Measurements from ENCODE around the gene LRRC9.
A peak's percentile ranks its signal among the peaks of the same experiment; 100 is the strongest.
"Not testable (repeated sequence)": the region's sequence is repeated elsewhere in the genome, so short reads cannot be mapped to it uniquely, and the experiment has no call there.

The LRRC9 gene

DNA sequence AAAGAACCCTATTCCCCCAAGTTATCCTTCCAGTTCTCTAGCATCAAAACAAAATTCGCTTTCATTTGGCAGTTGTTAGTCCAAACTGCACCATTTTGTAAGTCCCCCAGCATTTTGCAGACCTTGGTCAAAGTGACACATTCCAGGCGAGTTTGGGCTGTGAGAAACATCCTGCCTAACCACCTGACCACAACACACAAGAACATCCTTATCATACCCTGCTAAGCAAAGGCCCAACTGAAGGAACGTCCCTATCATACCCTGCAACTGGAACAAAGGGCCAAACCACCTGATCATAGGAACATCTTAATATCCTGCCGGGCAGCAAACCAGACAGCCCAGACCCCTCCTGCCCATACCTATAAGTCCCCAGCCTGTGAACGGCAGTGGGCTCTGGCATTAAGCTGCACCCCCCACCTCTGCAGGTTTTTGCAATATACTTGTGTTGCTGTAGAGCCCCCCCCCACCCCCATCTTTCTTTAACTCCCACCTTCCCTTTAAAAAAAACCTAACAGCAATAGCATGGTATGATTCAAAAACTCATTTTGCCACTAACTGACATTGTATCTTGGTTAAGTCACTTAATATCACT is 174.5 kb downstream of the LRRC9 start:
- in situ Hi-C loops (cut with HindIII; ENCODE audit: low pct_ligation_motif_present, low pct_unique_long_range_greater_than_20kb, low sequenced_read_pairs): no loop called here
- peak; percentile 81 for DNase-seq

DNA sequence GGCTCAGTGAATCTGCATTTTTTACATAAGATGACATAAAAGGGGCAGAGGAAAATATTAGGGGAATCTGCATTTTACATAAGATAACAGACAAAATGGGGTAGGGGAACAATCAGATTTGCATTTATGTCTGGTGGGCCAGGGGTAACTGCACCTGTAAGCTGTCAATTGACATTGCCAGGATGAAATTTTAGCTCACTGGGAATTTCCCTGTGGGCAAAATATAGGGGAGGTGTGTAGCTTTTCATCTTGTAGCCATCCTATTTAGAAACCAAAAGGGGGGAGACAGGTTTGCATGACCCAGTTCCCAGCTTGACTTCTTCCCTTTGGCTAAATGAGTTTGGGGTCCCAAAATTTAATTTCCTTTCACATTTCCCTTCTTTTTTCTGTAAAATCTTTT is 175.3 kb downstream of the LRRC9 start:
- DNase-seq: no peak
- in situ Hi-C loops (cut with HindIII; ENCODE audit: low pct_ligation_motif_present, low pct_unique_long_range_greater_than_20kb, low sequenced_read_pairs): no loop called here

DNA sequence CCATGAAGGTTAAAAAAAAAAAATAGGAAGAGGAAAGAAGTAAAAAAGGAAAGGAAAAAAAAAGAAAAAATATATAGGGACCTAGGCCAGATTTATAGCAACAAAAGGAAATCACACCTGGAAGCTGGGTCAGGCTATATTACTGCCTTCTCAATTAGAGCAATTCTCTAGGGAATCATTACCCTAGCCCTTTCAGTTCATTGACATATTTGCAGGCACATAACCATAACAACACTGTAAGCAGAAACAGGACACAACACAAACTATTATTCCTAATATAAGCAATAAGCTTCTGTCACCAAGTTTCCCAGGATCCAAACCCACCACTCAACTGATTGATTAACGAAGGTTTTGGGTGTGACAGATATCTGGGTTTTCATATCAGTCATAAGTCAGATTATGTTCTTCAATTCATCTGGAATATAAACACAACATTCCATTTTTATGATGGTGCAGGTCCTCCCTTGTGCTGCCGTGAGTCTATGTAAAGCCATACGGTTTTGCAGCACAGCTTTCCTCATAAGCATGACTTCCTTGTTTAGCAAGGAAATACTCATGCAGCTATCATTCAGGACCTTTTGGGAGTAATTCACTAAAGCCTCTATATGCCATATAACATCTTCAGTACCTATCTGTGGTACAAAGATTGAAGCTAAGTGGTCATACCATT is 176.0 kb downstream of the LRRC9 start:
- in situ Hi-C loops (cut with HindIII; ENCODE audit: low pct_ligation_motif_present, low pct_unique_long_range_greater_than_20kb, low sequenced_read_pairs): no loop called here
- DNase-seq: no peak

DNA sequence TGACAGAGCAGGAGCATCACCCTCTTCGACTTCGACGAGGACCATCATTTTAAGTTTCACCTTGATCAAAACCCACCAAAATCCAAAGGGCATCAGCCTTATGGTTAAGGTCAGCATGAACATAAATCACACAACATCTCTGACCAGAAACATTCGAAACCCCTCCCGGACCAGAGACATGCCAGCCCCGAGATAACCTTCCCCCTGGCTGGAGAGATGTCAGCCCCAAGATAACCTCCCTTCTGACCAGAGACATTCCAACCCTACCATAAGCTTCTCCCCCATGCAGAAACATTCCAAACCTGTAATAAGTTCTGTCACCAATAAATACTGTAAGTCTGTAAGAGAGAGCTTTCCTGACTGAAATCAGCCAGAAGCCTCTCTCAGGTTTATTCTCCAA is 178.0 kb downstream of the LRRC9 start:
- in situ Hi-C loops (cut with HindIII; ENCODE audit: low pct_ligation_motif_present, low pct_unique_long_range_greater_than_20kb, low sequenced_read_pairs): no loop called here
- DNase-seq: no peak

DNA sequence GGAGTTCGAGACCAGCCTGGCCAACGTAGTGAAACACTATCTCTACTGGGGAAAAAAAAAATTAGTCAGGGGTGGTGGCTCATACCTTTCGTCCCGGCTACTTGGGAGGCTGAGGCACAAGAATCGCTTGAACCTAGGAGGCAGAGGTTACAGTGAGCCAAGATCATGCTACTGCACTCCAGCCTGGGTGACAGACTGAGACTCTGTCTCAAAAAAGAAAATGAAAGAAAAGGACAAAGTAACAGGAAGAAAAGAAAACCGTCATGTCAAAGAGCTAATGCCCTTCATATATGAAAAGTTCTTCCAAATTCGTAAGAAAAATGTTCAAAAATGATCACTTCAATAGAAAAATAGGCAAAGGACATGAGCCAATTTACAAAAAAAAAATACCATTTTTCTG is 179.9 kb downstream of the LRRC9 start:
- DNase-seq; in situ Hi-C loops (cut with HindIII; ENCODE audit: low pct_ligation_motif_present, low pct_unique_long_range_greater_than_20kb, low sequenced_read_pairs): not testable (repeated sequence)

DNA sequence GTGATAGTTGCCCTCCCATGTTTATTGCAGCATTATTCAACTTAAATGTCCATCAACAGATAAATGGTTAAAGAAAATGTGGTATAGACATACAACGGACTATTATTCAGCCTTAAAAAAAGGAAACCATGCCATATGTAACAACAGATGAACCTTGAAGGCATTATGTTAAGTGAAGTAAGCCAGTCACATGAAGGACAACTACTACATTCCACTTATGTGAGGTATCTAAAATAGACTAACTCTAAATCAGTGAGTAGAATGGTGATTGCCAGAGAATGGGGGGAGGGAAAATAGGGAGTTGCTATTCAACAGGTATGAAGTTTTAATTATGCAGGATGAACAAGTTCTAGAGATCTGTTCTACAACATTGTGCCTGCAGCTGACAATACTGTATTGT is 181.8 kb downstream of the LRRC9 start:
- in situ Hi-C loops (cut with HindIII; ENCODE audit: low pct_ligation_motif_present, low pct_unique_long_range_greater_than_20kb, low sequenced_read_pairs): no loop called here
- DNase-seq: no peak

DNA sequence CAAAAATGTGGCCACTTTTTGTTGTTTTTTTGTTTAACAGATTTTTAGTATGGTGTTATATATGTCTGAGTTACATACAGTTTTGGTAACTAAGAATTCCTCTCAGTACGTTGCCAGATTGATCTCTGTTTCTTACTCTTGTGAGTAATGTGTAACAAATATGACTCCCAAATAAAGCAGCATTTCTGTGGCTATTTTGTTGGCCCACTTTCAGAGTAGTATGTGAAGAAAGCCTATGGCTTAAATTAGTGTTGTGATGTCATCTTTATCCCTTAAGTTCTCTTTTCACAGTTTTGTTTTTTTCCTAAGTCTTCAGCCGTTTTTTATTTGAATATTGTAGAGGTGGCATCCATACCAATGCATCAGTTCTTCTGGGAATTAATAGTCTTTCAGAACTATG is 182.4 kb downstream of the LRRC9 start:
- in situ Hi-C loops (cut with HindIII; ENCODE audit: low pct_ligation_motif_present, low pct_unique_long_range_greater_than_20kb, low sequenced_read_pairs): no loop called here
- DNase-seq: no peak

DNA sequence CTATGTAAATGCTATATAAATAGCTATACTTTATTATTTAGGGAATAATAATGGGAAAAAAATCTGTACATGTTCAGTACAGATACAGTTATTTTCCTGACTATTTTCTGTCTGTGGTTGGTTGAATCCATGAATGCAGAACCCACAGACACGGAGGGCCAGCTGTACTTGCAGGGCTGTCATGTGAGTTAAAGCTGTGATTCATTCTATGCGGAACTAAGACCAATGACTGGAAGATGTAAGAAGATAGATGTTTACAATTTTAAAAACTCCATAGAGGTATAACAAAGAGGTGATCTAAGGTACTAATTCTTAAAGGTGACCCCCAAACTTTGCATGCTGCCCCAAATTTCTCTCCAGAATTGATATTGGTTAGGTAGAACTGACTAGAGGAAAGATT is 186.4 kb downstream of the LRRC9 start:
- DNase-seq: peak; percentile 57
- in situ Hi-C loops (cut with HindIII; ENCODE audit: low pct_ligation_motif_present, low pct_unique_long_range_greater_than_20kb, low sequenced_read_pairs): no loop called here

DNA sequence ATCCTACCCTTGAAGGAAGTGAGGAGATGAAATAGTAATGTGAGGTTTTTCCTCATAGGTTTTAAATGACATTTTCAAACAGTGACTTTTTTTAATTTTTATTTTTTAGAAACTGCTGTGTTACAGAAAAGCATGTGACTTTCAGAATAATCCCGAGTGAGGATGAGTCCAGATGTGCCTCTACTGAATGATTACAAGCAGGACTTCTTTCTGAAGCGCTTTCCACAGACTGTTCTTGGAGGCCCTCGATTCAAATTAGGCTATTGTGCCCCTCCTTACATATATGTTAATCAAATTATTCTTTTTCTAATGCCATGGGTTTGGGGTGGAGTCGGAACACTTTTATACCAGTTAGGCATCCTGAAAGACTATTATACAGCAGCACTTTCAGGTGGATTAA is 187.5 kb downstream of the LRRC9 start:
- DNase-seq: no peak
- in situ Hi-C loops (cut with HindIII; ENCODE audit: low pct_ligation_motif_present, low pct_unique_long_range_greater_than_20kb, low sequenced_read_pairs): no loop called here

DNA sequence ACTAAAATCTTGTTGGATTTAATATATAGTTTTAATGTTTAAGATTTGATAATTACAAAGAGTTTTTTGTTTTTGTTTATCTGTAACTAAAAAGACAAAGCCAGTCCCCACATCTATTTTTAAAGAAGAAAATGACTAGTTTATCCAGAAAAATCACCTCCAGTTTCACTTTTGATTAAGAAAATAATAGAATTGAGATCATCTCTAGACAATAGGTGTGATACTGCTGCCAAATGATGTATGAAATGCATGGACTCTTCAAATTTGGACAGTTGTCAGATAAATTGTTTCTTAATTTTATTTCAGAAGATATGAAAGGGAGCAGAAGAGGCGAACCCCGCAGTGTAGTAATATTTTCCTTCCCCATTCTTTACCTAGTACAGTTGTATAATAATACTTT is 191.8 kb downstream of the LRRC9 start:
- in situ Hi-C loops (cut with HindIII; ENCODE audit: low pct_ligation_motif_present, low pct_unique_long_range_greater_than_20kb, low sequenced_read_pairs): no loop called here

More for the DNA sequence above, 191.8 kb downstream of the LRRC9 start:
- DNase-seq: no peak
